ENCODE results near the gene SF3A1.

Gene SF3A1

DNA sequence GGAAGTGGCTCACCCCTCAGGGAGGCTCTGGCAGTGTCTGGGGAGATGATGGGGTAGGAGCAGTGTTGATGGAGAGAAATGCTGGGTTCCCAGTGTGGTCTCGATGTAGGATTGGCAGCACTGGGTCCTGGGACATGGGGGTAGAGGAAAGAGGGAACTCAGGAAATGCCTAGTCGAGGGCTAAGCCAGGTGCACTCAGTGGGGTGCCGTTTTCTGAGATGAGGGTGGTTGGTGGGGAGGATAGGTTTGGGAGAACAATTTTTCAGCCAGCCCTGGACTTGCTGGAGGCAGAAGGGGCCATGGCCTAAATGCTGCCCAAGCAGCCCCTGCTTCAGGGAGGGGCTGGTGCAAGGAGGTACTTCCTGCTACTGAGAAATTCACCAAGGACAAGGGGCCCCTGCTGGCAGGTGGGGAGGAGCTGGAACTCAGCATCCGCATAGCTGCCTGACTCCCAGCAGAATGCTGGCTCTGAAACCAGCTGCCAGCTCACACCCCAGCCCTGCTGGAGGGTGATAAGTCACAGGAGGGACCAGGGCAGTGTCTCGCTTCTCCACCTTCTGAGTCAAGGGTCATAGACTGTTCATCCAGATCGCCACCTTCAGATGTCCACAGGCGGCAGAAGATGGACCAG, 6.1 kb upstream of the SF3A1 start:
- Histone ChIP-seq H3K4me3 (ENCODE audit: low read length) (no peak overlapping the region), H3K36me3 (ENCODE audit: insufficient read depth, low read depth, low read length) (no peaks in the 10 kb centered on the region), H3K4me1 (ENCODE audit: insufficient read depth, low read length) (peaks cover 12% of the 10 kb centered on the region), H3K9ac (ENCODE audit: low read depth, low read length) (peak overlapping the region; percentile 46; the same call in 1 of the 2 replicates), H3K27ac (ENCODE audit: low read length) (no peak overlapping the region), H3K27me3 (ENCODE audit: insufficient read depth, low read length) (no peaks in the 10 kb centered on the region), H3K9me3 (ENCODE audit: insufficient read depth, low read depth, low read length) (no peaks in the 10 kb centered on the region)

DNA sequence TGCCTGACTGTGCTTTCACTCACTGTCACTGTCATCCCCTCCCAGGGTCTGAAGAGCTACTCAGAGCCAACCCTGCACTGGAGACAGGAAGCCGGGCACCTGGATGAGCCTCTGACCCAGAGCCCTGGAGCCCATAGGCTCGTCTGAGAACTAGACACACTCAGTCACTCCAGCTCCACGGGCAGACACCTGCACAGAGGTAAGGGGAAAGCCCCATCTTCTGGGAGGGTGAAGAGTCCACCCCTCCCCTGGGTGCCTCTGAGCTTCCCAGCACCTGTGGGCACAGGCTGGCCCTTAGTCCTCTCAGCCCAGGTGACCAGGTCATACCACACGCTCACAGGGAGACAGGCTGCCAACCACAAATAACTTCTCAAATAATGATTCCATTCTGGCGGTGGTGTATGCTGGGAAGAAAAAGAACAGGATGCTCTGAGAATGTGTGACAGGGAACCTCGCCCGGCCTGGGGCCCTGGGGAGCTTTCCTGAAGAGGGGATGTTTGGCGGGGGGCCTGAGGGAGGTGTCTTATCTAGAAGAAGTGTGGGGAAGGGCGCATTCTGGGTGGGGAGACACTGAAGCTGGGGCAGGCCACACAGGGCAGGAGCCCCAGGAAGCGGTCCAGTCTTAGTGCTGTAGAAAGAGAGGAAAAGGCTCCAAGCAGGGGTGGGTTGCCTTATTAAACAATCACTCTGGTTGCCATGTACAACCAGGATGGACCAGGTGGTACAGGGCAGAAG, 5.4 kb upstream of the SF3A1 start:
- H3K4me1 ChIP-seq (ENCODE audit: insufficient read depth, low read length): peaks cover 12% of the 10 kb centered on the region
- H3K36me3 ChIP-seq (ENCODE audit: insufficient read depth, low read depth, low read length): no peaks in the 10 kb centered on the region
- H3K9ac ChIP-seq (ENCODE audit: low read depth, low read length): peak overlapping the region; percentile 46; the same call in 1 of the 2 replicates
- H3K27me3 ChIP-seq (ENCODE audit: insufficient read depth, low read length): no peaks in the 10 kb centered on the region
- H3K9me3 ChIP-seq (ENCODE audit: insufficient read depth, low read depth, low read length): no peaks in the 10 kb centered on the region
- H3K4me3 ChIP-seq (ENCODE audit: low read length): no peak overlapping the region
- no peak overlapping the region for H3K27ac ChIP-seq (ENCODE audit: low read length)

DNA sequence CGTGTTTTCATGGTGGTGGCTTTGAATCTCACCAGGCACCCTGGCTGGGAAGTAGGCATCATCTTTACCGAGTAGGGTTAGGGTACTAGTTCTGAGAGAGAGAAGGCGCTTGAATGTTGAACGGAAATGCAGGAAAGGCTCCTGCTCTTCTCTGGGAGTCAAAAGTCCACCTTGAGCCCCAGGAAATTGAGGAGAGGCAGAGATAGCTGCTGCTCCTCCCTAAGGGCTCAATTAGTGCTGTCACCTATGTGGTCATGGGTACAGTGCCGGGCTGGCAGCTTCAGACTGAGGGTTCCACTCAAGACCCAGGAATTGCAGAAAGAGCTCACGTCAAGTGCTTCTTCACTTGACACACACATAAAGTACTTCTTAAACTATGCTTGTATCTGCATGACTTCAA, 1.8 kb upstream of the SF3A1 start:
- Histone ChIP-seq H3K9ac (ENCODE audit: low read depth, low read length) (no peak overlapping the region), H3K9me3 (ENCODE audit: insufficient read depth, low read depth, low read length) (no peaks in the 10 kb centered on the region), H3K4me3 (ENCODE audit: low read length) (no peak overlapping the region), H3K4me1 (ENCODE audit: insufficient read depth, low read length) (peaks cover 12% of the 10 kb centered on the region), H3K36me3 (ENCODE audit: insufficient read depth, low read depth, low read length) (peaks cover 10% of the 10 kb centered on the region), H3K27me3 (ENCODE audit: insufficient read depth, low read length) (no peaks in the 10 kb centered on the region), H3K27ac (ENCODE audit: low read length) (no peak overlapping the region)

DNA sequence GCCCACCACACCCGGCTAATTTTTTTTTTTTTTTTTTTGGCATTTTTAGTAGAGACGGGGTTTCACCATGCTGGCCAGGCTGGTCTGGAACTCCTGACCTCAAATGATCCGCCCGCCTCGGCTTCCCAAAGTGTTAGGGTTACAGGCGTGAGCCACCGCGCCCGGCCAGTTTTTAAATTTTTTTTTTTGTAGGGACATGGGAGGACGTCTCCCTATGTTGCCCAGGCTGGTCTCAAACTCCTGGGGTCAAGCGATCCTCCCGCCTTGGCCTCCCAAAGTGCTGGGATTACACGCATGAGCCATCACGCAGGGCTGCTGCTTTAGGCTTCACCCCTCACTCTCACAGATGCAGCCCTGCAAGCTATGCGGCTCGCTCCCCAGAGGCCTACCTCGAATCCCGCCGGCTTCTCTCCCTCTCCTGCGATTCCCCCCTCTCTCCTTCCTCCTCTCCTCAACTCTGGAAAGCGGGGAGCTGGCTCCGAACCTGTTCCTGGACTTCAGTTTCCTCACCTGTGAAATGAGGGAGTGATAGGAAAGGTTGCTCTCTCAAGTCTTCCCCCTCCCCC, 1.0 kb upstream of the SF3A1 start:
- H3K9me3 ChIP-seq (ENCODE audit: insufficient read depth, low read depth, low read length): no peaks in the 10 kb centered on the region
- peak overlapping the region; percentile 97; the same call in 1 of the 2 replicates for H3K4me3 ChIP-seq (ENCODE audit: low read length)
- H3K4me1 ChIP-seq (ENCODE audit: insufficient read depth, low read length): peaks cover 9% of the 10 kb centered on the region
- peaks cover 15% of the 10 kb centered on the region for H3K36me3 ChIP-seq (ENCODE audit: insufficient read depth, low read depth, low read length)
- peak overlapping the region; percentile 95; the same call in 1 of the 2 replicates for H3K9ac ChIP-seq (ENCODE audit: low read depth, low read length)
- H3K27ac ChIP-seq (ENCODE audit: low read length): no peak overlapping the region
- no peaks in the 10 kb centered on the region for H3K27me3 ChIP-seq (ENCODE audit: insufficient read depth, low read length)

DNA sequence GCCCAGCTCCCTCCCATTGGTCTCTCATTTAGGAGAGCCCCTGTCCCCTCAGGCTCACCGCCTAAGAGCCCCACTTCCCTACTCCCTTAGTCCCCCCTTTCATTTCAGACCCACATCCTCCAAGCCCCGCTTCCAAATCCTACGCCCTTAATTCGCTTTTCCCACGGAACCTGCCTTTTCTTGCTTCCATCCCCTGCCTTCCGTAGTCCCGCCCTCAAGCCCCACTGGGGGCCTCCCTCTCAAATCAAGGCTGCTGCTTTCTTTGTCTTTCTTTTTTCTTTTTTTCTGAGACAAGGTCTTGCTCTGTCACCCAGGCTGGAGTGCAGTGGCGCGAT, 509 bp upstream of the SF3A1 start:
- peaks cover 5% of the 10 kb centered on the region for H3K4me1 ChIP-seq (ENCODE audit: insufficient read depth, low read length)
- H3K36me3 ChIP-seq (ENCODE audit: insufficient read depth, low read depth, low read length): peaks cover 21% of the 10 kb centered on the region
- H3K4me3 ChIP-seq (ENCODE audit: low read length): peak overlapping the region; percentile 97
- H3K27me3 ChIP-seq (ENCODE audit: insufficient read depth, low read length): no peaks in the 10 kb centered on the region
- H3K27ac ChIP-seq (ENCODE audit: low read length): no peak overlapping the region
- H3K9ac ChIP-seq (ENCODE audit: low read depth, low read length): peak overlapping the region; percentile 95; the same call in 1 of the 2 replicates
- H3K9me3 ChIP-seq (ENCODE audit: insufficient read depth, low read depth, low read length): no peaks in the 10 kb centered on the region

DNA sequence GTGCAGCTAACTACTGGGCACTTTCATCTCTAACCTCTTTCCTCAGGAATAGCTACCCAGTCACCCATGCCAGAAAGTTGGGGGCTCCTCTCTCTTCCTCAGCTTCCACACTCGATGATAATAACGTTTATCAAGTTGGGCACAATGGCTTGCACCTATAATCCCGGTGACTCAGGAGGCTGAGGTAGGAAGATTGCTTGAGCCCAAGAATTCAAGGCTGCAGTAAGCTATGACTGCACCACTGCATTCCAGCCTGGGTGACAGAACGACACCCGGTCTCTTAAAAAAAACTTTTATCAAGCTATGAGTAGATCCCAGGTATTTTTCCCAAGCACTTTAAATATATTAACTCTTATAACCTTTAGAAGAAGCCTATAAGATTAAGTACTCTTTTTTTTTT, 2.0 kb downstream of the SF3A1 start:
- H3K9ac ChIP-seq (ENCODE audit: low read depth, low read length): 0 out of 2 replicates have a peak overlapping the region, but pooled peaks have one; percentile 35
- H3K9me3 ChIP-seq (ENCODE audit: insufficient read depth, low read depth, low read length): no peaks in the 10 kb centered on the region
- no peak overlapping the region for H3K27ac ChIP-seq (ENCODE audit: low read length)
- peaks cover 46% of the 10 kb centered on the region for H3K36me3 ChIP-seq (ENCODE audit: insufficient read depth, low read depth, low read length)
- H3K4me1 ChIP-seq (ENCODE audit: insufficient read depth, low read length): peaks cover 5% of the 10 kb centered on the region
- H3K27me3 ChIP-seq (ENCODE audit: insufficient read depth, low read length): no peaks in the 10 kb centered on the region
- H3K4me3 ChIP-seq (ENCODE audit: low read length): no peak overlapping the region

DNA sequence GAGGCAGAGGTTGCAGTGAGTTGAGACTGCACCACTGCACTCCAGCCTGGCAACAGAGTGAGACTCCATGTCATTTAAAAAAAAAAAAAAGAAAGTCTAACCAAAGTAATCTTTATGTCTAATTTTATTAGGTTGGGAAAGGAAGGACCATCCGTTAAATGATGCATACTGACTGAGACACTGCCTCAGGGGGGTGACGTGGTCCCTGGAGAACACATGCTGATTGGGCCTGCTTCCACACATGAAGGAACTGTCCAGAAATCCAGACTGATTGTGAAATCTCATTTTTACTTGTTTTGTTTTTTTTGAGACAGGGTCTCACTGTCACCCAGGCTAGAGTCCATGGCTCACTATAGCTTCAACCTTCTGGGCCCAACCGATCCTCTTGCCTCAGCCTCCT, 5.5 kb downstream of the SF3A1 start:
- Histone ChIP-seq H3K9ac (ENCODE audit: low read depth, low read length) (no peak overlapping the region), H3K27ac (ENCODE audit: low read length) (no peak overlapping the region), H3K36me3 (ENCODE audit: insufficient read depth, low read depth, low read length) (peaks cover 77% of the 10 kb centered on the region), H3K27me3 (ENCODE audit: insufficient read depth, low read length) (no peaks in the 10 kb centered on the region), H3K4me1 (ENCODE audit: insufficient read depth, low read length) (no peaks in the 10 kb centered on the region; the same call in 1 of the 2 replicates), H3K9me3 (ENCODE audit: insufficient read depth, low read depth, low read length) (no peaks in the 10 kb centered on the region), H3K4me3 (ENCODE audit: low read length) (no peak overlapping the region)

DNA sequence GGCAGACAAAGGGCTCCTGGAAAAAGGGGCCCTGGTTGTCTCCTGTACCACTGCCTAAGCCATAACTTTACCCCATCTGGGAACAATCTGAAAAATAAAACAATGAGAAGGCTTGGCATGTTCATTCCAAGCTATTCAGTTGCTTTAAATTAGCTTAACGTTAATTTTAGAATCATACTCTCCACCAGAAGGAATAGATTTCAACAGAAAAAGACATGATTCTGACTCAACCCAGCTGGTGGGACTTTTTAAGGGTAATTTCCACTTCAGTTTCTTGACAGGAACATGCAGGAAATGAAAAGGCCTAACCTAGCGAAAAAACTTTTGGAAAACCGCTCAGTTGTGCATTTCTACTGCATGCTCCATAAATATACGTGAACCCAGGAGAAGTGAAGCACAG, 7.9 kb downstream of the SF3A1 start:
- Histone ChIP-seq H3K36me3 (ENCODE audit: insufficient read depth, low read depth, low read length) (peaks cover 94% of the 10 kb centered on the region), H3K9me3 (ENCODE audit: insufficient read depth, low read depth, low read length) (no peaks in the 10 kb centered on the region)

DNA sequence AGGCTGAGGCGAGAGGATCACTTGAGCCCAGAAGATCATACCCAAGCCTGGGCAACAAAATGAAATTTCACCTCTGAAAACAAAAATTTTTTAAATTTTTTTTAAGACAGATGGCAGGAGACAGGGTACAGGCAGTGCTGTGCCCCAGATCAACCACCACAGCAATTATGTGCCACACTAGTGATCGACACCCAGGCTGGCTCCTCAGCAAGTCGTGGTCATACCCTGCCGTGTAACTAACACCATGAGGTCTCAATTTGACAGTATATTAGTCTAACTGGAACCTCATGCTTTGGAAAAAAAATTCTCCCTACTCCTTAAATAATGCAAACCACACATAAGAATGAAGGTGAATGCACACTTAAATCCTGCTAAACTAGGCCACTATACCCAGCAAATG, 8.3 kb downstream of the SF3A1 start:
- no peak overlapping the region for H3K27ac ChIP-seq (ENCODE audit: low read length)
- H3K4me1 ChIP-seq (ENCODE audit: insufficient read depth, low read length): no peaks in the 10 kb centered on the region
- H3K27me3 ChIP-seq (ENCODE audit: insufficient read depth, low read length): no peaks in the 10 kb centered on the region
- H3K36me3 ChIP-seq (ENCODE audit: insufficient read depth, low read depth, low read length): peaks cover 95% of the 10 kb centered on the region
- H3K4me3 ChIP-seq (ENCODE audit: low read length): no peak overlapping the region
- no peak overlapping the region for H3K9ac ChIP-seq (ENCODE audit: low read depth, low read length)
- no peaks in the 10 kb centered on the region for H3K9me3 ChIP-seq (ENCODE audit: insufficient read depth, low read depth, low read length)

More for the DNA sequence above, 7.9 kb downstream of the SF3A1 start:
- Histone ChIP-seq H3K9ac (ENCODE audit: low read depth, low read length) (no peak overlapping the region), H3K27me3 (ENCODE audit: insufficient read depth, low read length) (no peaks in the 10 kb centered on the region), H3K4me3 (ENCODE audit: low read length) (no peak overlapping the region), H3K4me1 (ENCODE audit: insufficient read depth, low read length) (no peaks in the 10 kb centered on the region), H3K27ac (ENCODE audit: low read length) (no peak overlapping the region)

DNA sequence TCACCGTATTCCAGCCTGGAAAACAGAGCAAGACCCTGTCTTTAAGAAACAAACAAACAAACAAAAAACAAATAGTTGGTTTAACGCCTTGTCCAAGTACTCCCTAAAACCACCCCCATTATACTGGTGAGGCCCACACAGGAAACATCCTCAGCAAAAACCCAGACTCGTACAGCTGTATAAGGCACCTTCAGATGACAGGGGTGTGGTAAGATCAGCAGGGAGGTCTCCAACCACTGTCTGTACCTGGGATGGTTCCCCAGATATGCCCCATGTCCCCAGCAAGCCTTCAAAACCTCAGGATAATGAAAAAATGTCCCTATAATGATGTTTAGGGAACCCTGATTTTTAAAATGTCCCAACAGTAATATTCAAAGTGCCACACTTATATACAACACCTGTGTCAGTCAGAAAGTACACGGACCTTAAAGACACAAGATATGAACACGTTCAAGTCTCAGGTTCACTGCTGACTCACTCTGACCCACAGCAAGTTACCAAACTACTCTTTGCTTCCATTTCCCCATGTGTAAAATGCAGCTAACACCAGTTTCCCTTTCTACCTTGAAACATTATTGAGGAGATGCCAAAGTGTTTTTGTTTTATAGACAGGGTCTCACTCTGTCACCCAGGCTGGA, 9.3 kb downstream of the SF3A1 start:
- Histone ChIP-seq H3K4me1 (ENCODE audit: insufficient read depth, low read length) (no peaks in the 10 kb centered on the region), H3K27me3 (ENCODE audit: insufficient read depth, low read length) (no peaks in the 10 kb centered on the region), H3K4me3 (ENCODE audit: low read length) (no peak overlapping the region), H3K9ac (ENCODE audit: low read depth, low read length) (no peak overlapping the region), H3K36me3 (ENCODE audit: insufficient read depth, low read depth, low read length) (peaks cover 97% of the 10 kb centered on the region), H3K27ac (ENCODE audit: low read length) (no peak overlapping the region), H3K9me3 (ENCODE audit: insufficient read depth, low read depth, low read length) (no peaks in the 10 kb centered on the region)

DNA sequence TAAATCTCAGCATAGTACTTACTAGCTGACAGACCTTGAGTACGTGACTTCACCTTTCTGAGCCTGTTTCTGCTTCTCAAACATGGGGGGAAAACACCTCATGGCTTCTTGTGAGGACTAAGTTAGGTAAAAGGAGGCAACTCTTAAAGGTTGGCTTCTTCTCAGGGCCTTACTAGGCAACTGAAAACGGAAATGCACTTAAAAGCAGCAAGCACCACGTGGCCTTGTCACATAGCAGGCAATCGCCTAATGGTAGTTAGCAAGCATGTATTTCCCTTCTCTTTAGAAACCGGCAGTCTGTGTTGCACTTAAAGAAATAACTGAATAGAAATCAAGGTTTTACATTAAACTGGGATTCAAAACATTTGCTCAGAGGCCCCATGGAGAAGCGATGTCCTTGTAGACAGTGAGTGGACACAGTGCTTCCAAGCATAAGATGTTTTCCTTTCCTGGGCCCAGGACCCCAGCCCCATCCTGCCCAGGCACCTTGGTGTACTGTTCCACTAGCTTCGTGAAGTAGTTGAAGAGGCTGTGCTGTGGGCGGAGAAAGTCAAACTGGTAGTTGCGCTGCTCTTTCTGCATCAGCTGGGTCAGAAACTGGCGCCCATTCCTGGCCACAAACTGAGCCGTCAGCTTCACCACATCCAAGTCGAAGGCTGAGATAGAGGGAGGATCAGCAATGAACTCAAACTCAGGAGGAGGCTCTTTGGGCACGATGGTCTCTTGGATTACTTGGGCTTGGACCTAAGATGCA, 12.1 kb downstream of the SF3A1 start:
- Histone ChIP-seq H3K9me3 (ENCODE audit: insufficient read depth, low read depth, low read length) (no peaks in the 10 kb centered on the region), H3K4me3 (ENCODE audit: low read length) (no peak overlapping the region), H3K4me1 (ENCODE audit: insufficient read depth, low read length) (no peaks in the 10 kb centered on the region), H3K27me3 (ENCODE audit: insufficient read depth, low read length) (no peaks in the 10 kb centered on the region), H3K36me3 (ENCODE audit: insufficient read depth, low read depth, low read length) (peaks cover 97% of the 10 kb centered on the region), H3K27ac (ENCODE audit: low read length) (no peak overlapping the region), H3K9ac (ENCODE audit: low read depth, low read length) (no peak overlapping the region)
